Astrocyte of the cerebellum (primary cell): ENCODE results near the gene LGALS4.
A peak's percentile ranks its signal among the peaks of the same experiment; 100 is the strongest.

Experiments
- DNase-seq: peaks from one replicate; pipeline ENCODE4 v3.0.0-alpha.2; 2011; ENCODE audit warnings: low read depth
- H3K4me3 ChIP-seq: 2 replicates; pipeline ENCODE4 v1.5.1; 2011; ENCODE audit warnings: mild to moderate bottlenecking, low read depth, low read length, moderate library complexity
- CTCF ChIP-seq: IDR thresholded peaks from 2 replicates; pipeline ENCODE4 v1.5.1; 2012; ENCODE audit warnings: low read length, low read depth, moderate library complexity, mild to moderate bottlenecking; ENCODE audit errors: missing control alignments
- in situ Hi-C: cut with HindIII; loops from 2 replicates; pipeline ENCODE4 v1.10.0; 2017; ENCODE audit warnings: low sequenced_read_pairs

Gene LGALS4

DNA sequence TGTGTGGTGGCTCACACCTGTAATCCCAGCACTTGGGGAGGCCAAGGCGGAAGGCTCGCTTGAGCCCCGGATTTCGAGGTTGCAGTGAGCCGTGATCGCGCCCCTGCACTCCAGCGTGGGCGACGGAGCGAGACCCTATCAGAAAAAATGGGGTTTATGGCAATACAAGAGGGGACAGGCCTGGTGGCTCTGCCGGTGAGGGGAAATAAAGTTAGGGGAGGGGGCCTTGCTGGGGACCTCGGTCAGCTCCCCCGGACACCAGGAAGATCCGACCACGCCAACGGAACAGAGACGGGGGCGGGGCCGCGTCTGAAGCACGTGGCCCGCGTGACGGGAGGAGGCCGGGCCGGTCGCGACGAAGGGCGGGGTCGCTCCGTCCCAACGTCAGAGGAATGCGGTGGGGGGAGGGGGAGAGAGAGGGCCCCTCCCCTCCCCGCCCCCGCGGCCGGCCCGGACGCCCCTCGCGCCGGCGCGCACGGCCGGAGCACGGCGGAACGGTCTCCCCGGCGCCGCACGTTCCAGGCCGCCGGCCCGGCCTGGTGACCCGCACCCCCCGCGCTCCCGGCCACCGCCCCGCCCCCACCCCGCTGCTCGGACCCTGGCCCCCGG, 39.0 kb upstream of the LGALS4 start:
- in situ Hi-C loops: no loop called here

DNA sequence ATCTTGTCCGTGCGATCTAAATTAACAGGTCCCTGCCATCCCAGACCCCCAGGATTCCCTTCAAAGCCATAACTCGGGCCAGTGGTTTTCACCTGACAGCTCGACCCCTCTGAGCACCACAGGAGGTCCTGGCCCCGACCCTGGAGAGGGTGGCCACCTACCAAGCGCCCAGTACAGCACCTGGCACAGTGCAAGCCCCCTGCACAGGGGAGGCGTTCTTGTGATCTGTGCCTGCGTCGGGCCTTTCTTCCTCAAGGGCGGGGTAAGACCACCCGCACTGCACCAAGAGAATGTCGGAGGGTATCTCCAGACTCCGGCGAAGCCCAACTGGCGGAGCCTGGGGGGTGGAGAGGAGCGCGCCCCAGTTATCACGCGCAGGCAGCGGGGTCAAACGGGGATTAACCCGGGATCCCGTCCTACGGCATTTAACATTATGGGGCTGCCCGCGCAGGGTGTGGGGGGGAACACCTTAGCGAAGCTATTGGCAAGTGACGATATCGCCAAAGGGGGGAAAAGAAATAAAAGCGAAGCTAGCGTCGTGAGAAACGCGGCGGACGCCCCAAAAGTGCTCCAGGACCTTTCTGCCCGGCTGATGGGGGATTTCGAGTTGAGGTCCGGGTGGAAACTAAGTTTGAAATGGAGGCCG, 38.4 kb upstream of the LGALS4 start:
- H3K4me3 ChIP-seq: peak overlapping the region; percentile 79
- no peak for TF ChIP-seq CTCF
- DNase-seq: no peak
- in situ Hi-C loops: no loop called here

More for the DNA sequence above, 39.0 kb upstream of the LGALS4 start:
- H3K4me3 ChIP-seq: peak overlapping the region; percentile 79
- peak; percentile 71 for DNase-seq
- no peak for TF ChIP-seq CTCF

- TF ChIP-seq CTCF: peak; percentile 10
- peak overlapping the region; percentile 79 for H3K4me3 ChIP-seq
- no peak for DNase-seq
- in situ Hi-C loops: no loop called here
These were observed 37.8 kb upstream of the LGALS4 start for GRCh38 chr19:38850436-38850975.

DNA sequence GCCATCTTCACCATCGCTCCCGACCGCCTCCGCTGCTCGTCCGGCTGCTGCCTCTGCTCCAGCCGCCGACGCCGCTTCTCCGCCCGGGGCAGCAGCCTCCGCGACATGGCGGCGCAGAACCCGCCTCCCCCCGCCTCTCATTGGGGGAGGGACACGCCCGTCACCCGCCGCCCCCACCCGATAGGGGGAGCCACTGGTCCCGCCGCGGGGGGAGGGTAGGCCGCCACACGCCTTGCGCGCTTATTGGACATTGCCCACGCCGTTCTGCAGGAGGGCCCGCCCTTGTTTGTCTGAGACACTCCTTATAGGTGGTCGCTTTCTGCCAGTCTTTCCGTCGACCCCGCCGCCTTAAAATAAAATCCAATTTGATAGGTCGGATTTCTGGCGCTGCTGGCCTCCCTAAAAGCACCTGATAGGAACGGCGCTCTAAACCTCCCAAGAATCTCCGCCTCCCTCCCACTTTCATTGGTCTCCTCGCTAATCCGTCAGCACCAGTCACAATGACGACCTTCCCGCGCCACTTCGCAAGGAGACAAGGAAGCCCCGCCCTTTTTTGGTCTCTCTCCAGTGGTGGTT, 37.2 kb upstream of the LGALS4 start, which contains the start of gene HNRNPL:
HNRNPL (minus strand) TSS at position 127 of the 576 bp plus-strand sequence; CDS start at position 107, 20 bp downstream.
- H3K4me3 ChIP-seq: peak within 1 kb of the TSS; percentile 79
- in situ Hi-C loops: no loop called here
- DNase-seq: peak; percentile 100
- peak; percentile 56 for TF ChIP-seq CTCF

DNA sequence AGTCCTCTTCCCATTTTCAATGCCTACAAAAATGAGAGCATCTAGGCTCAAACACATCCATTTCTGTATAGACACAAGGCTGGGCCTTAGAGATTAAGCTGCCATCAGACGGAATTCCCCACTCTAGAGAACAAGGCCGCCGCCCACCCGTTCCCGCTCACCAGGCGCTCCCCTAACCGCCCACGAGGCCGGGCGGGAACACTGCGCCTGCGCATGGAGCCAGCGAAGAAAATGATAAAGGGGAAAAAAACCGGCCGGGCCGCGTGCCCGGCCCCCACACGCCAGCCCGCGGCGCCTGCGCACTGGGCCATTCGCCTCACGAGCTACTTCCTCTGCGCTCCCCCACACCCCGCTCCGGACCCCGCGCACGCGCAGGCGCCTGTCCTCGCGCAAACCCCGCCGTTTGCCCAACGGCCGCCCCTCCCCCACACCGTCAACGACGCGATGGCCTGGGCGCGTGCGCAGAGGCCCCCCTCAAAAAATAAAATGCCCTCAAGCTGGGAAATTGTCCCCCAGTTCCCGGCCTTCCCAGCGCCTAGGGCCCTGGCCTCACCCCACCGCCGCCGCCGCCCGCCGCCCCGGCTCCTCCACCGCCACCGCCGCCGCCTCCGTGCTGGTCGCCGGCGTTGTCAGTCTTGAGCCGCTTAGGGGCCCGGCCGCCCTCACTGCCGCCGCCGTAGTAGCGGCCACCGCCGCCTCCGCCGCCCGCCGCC, 36.6 kb upstream of the LGALS4 start:
- peak; percentile 84 for DNase-seq
- TF ChIP-seq CTCF: no peak
- peak overlapping the region; percentile 66 for H3K4me3 ChIP-seq
- in situ Hi-C loops: no loop called here
